Sigmoid colon (tissue), 7 donors: ENCODE measurements around the gene USP26. TPM values are rescaled to one million over a fixed set of nuclear protein-coding genes. Genes with fewer than 3 reads are reported as not detected.

Source experiments
- DNase-seq: peaks from one replicate; pipeline ENCODE4 v3.0.0-alpha.2; 2019
- H3K27ac ChIP-seq, 4 donors: fragments of 200-600 bp; sonication (generic); one replicate each; pipeline ENCODE4 v1.5.1; 2016 to 2019; ENCODE audit warnings: mild to moderate bottlenecking in 1 of 4
- H3K27me3 ChIP-seq, 3 donors: fragments of 200-600 bp; sonication (generic); one replicate each; pipeline ENCODE4 v1.5.1; 2019; ENCODE audit warnings: mild to moderate bottlenecking in 1 of 3
- H3K36me3 ChIP-seq, 4 donors: fragments of 200-600 bp; sonication (generic); one replicate each; pipeline ENCODE4 v1.5.1; 2016 to 2019
- H3K4me1 ChIP-seq, 4 donors: fragments of 200-600 bp; sonication (generic); one replicate each; pipeline ENCODE4 v1.5.1; 2017 to 2019
- H3K4me3 ChIP-seq, 4 donors: fragments of 200-600 bp; sonication (generic); one replicate each; pipeline ENCODE4 v1.5.1; 2017 to 2019; ENCODE audit warnings: mild to moderate bottlenecking in 2 of 4, moderate library complexity in 1 of 4
- H3K9me3 ChIP-seq, 4 donors: fragments of 200-600 bp in 3 of 4; sonication (generic) in 3 of 4; one replicate each; pipeline versions ENCODE4 v1.5.1 to v1.6.1; 2013 to 2019
- CTCF ChIP-seq, 4 experiments: fragments of 450-650 bp in 3 of 4; fragments of 200-600 bp in 1 of 4; IDR thresholded peaks; one replicate each; pipeline ENCODE4 v1.5.1; 2016 to 2019; ENCODE audit warnings: antibody characterized with exemption in 4 of 4, mild to moderate bottlenecking in 3 of 4, moderate library complexity in 2 of 4
- EP300 ChIP-seq, 4 donors: sonication (generic); formaldehyde crosslinking; IDR thresholded peaks; one replicate each; pipeline ENCODE4 v1.6.1; 2017; ENCODE audit warnings: antibody characterized with exemption in 4 of 4
- POLR2A ChIP-seq, 2 donors: fragments of 450-650 bp; IDR thresholded peaks; one replicate each; pipeline ENCODE4 v1.6.1; 2016; ENCODE audit warnings: antibody characterized with exemption in 2 of 2, mild to moderate bottlenecking in 2 of 2, moderate library complexity in 2 of 2
- POLR2AphosphoS5 ChIP-seq, 4 donors: sonication (generic); formaldehyde crosslinking; IDR thresholded peaks; one replicate each; pipeline ENCODE4 v1.6.1; 2017; ENCODE audit warnings: antibody characterized with exemption in 4 of 4
- WGBS, 2 donors: extraction: QIAGEN DNeasy Blood & Tissue Kit; methylation state at CpG; one replicate each; pipeline ENCODE4 v1.1.7; 2013; 5-methylcytosine and 5-hydroxymethylcytosine counted together
- intact Hi-C: fragments of 100-400 bp; cut with DNase I; formaldehyde crosslinking; loops from one replicate; pipeline ENCODE4 v1.15.1; 2023
- polyA plus RNA-seq, 3 donors: library from polyadenylated mRNA; stranded (reverse); fragments of 200-250 nt; gene quantifications; one replicate each; pipeline ENCODE4 v1.2.3, GENCODE V29; 2013
- total RNA-seq, 4 donors: library from RNA; depleted of rRNA; stranded (reverse); fragments of >200 nt; gene quantifications; one replicate each; pipeline ENCODE4 v1.1.0, GENCODE V29; 2016
- donor health status: healthy with polysubstance abuse.
- donor health status: Bipolar disorder and iron deficiency.
- donor health status: healthy.

The USP26 gene
- total and polyA plus RNA-seq, 7 donors: not detected

DNA sequence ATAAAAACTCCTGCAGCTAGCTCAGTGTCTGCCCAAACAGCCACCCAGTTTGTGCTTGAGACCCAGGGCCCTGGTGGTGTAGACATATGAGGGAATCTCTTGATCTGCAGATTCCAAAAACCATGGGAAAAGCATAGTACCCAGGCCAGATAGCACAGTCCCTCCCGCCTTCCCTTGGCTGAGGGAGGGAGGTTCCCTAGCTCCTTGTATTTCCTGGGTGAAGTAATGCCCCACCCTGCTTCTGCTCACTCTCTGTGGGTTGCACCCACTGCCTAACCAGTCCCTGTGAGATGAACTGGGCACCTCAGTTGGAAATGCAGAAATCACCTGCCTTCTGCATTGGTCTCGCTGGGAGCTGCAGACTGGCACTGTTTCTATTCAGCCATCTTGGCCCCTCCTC is 54.6 kb downstream of the USP26 start:
- intact Hi-C loops: no loop called here
- no peak overlapping the region for H3K27ac ChIP-seq
- TF ChIP-seq EP300 (IDR thresholded peaks at IDR 0.05) (no peak), POLR2A (IDR thresholded peaks at IDR 0.05) (no peak), POLR2AphosphoS5 (IDR thresholded peaks at IDR 0.05) (no peak), CTCF (IDR thresholded peaks at IDR 0.05) (no peak)
- H3K27me3 ChIP-seq: no peaks in the 10 kb centered on the region
- WGBS, 2 donors: 68 to 94% methylated on average over 2 of the region's 2 CpGs
- no peaks in the 10 kb centered on the region for H3K36me3 ChIP-seq
- DNase-seq: no peak
- H3K4me1 ChIP-seq: no peaks in the 10 kb centered on the region
- no peak overlapping the region for H3K4me3 ChIP-seq
- H3K9me3 ChIP-seq: no peaks in the 10 kb centered on the region

- no peak overlapping the region for H3K4me3 ChIP-seq
- DNase-seq: no peak
- TF ChIP-seq POLR2AphosphoS5 (IDR thresholded peaks at IDR 0.05): no peak
- no peak for TF ChIP-seq POLR2A (IDR thresholded peaks at IDR 0.05)
- TF ChIP-seq EP300 (IDR thresholded peaks at IDR 0.05): no peak
- TF ChIP-seq CTCF (IDR thresholded peaks at IDR 0.05): no peak
- no peaks in the 10 kb centered on the region for H3K9me3 ChIP-seq
- no peaks in the 10 kb centered on the region for H3K27me3 ChIP-seq
- no peaks in the 10 kb centered on the region for H3K4me1 ChIP-seq
- intact Hi-C loops: no loop called here
- H3K27ac ChIP-seq: no peak overlapping the region
- 64 to 67% methylated on average over 5 of the region's 5 CpGs for WGBS, 2 donors
- no peaks in the 10 kb centered on the region for H3K36me3 ChIP-seq
Measured at GRCh38 chrX:133033010-133033409, 63.9 kb downstream of the USP26 start.

DNA sequence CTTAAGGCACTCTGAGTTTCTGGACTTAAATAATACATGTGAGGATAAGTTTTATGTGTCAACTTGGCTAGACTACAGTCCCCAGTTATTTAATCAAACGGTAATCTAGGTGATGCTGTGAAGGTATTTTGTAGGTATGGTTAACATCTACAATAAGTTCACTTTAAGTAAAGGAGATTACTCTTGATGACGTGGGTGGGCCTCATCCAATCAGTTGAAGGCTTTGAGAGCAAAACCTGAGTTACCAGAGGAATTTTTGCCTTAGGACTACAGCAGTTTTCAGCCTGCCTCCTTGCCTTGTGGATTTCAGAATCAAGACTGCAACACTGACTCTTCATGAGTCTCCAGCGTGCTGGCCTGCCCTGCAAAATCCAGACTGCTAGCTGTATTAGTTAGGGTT is 78.7 kb downstream of the USP26 start:
- H3K4me3 ChIP-seq: no peak overlapping the region
- no peaks in the 10 kb centered on the region for H3K36me3 ChIP-seq
- no peaks in the 10 kb centered on the region for H3K9me3 ChIP-seq
- H3K27ac ChIP-seq: no peak overlapping the region
- DNase-seq: no peak
- H3K27me3 ChIP-seq: no peaks in the 10 kb centered on the region
- intact Hi-C loops: no loop called here
- H3K4me1 ChIP-seq: no peaks in the 10 kb centered on the region
- TF ChIP-seq EP300 (IDR thresholded peaks at IDR 0.05) (no peak), POLR2AphosphoS5 (IDR thresholded peaks at IDR 0.05) (no peak), CTCF (IDR thresholded peaks at IDR 0.05) (no peak), POLR2A (IDR thresholded peaks at IDR 0.05) (no peak)
- 88 to 93% methylated on average over 3 of the region's 3 CpGs for WGBS, 2 donors

DNA sequence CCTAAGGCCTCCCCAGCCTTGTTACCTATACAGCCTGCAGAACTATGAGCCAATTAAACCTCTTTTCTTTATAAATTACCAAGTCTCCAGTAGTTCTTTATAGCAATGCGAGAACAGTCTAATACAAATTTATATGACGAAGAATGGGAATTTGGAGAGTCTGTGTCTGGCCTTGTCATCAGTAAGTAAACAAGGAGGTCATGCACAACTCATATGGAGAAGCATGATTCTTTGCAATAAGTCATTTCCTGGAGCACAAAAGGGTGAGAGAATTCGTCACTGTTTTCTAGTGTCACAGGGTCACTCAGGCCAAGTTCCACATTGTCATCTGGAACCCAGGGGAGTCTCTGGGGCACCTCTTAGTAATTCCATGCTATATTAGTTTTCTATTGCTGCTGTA is 89.5 kb downstream of the USP26 start:
- no peaks in the 10 kb centered on the region for H3K36me3 ChIP-seq
- WGBS, 2 donors: 92 to 95% methylated on average over 3 of the region's 3 CpGs
- no peak overlapping the region for H3K27ac ChIP-seq
- no peak overlapping the region for H3K4me3 ChIP-seq
- intact Hi-C loops: no loop called here
- H3K4me1 ChIP-seq: no peaks in the 10 kb centered on the region
- no peaks in the 10 kb centered on the region for H3K27me3 ChIP-seq
- no peaks in the 10 kb centered on the region for H3K9me3 ChIP-seq
- TF ChIP-seq CTCF (IDR thresholded peaks at IDR 0.05): no peak
- no peak for TF ChIP-seq POLR2AphosphoS5 (IDR thresholded peaks at IDR 0.05)
- no peak for TF ChIP-seq EP300 (IDR thresholded peaks at IDR 0.05)
- no peak for TF ChIP-seq POLR2A (IDR thresholded peaks at IDR 0.05)
- DNase-seq: no peak

GRCh38 chrX:133005616-133006015 is 91.3 kb downstream of the USP26 start:
- 91 to 96% methylated on average over 1 of the region's 1 CpG for WGBS, 2 donors
- no peak overlapping the region for H3K27ac ChIP-seq
- TF ChIP-seq CTCF (IDR thresholded peaks at IDR 0.05) (no peak), POLR2AphosphoS5 (IDR thresholded peaks at IDR 0.05) (no peak), POLR2A (IDR thresholded peaks at IDR 0.05) (no peak)
- no peak for DNase-seq
- H3K9me3 ChIP-seq: no peaks in the 10 kb centered on the region
- H3K4me1 ChIP-seq: no peaks in the 10 kb centered on the region
- intact Hi-C loops: no loop called here
- H3K36me3 ChIP-seq: no peaks in the 10 kb centered on the region
- no peak overlapping the region for H3K4me3 ChIP-seq
- no peaks in the 10 kb centered on the region for H3K27me3 ChIP-seq
